ENCODE data around the gene PLA1A.

PLA1A gene

GRCh38 chr3:119609301-119609700 is 11.6 kb downstream of the PLA1A start:
- no peak for DNase-seq

- no peak for DNase-seq
These were observed 14.0 kb downstream of the PLA1A start for GRCh38 chr3:119611664-119612063.

- no peak for DNase-seq
These were observed 15.5 kb downstream of the PLA1A start for GRCh38 chr3:119613201-119613600.

- DNase-seq, result no peak
These were observed 16.2 kb downstream of the PLA1A start for GRCh38 chr3:119613872-119614271.

GRCh38 chr3:119616056-119616455 is 18.4 kb downstream of the PLA1A start:
- no peak for DNase-seq

GRCh38 chr3:119619094-119619493 is 21.4 kb downstream of the PLA1A start:
- DNase-seq, result no peak

GRCh38 chr3:119620899-119621298 is 23.2 kb downstream of the PLA1A start:
- no peak for DNase-seq

- DNase-seq, result no peak
These were observed 26.5 kb downstream of the PLA1A start for GRCh38 chr3:119624002-119624720.

GRCh38 chr3:119625451-119626153 is 27.9 kb downstream of the PLA1A start:
- no peak for DNase-seq

- no peak for DNase-seq
These were observed 28.5 kb downstream of the PLA1A start for GRCh38 chr3:119626196-119626595.

GRCh38 chr3:119627461-119627860 is 29.8 kb downstream of the PLA1A start:
- DNase-seq, result no peak

GRCh38 chr3:119628390-119628789 is 30.7 kb downstream of the PLA1A start:
- no peak for DNase-seq

- DNase-seq, result no peak
These were observed 31.2 kb downstream of the PLA1A start for GRCh38 chr3:119628816-119629445.

- no peak for DNase-seq
These were observed 32.6 kb downstream of the PLA1A start for GRCh38 chr3:119630128-119630879.

GRCh38 chr3:119630880-119631329 is 33.2 kb downstream of the PLA1A start:
- DNase-seq, result no peak

- no peak for DNase-seq
These were observed 33.8 kb downstream of the PLA1A start for GRCh38 chr3:119631516-119631915.

- DNase-seq, result no peak
These were observed 34.5 kb downstream of the PLA1A start for GRCh38 chr3:119632216-119632615.

- no peak for DNase-seq
These were observed 35.1 kb downstream of the PLA1A start for GRCh38 chr3:119632829-119633228.

- no peak for DNase-seq
These were observed 38.0 kb downstream of the PLA1A start for GRCh38 chr3:119635719-119636118.

GRCh38 chr3:119636249-119636648 is 38.6 kb downstream of the PLA1A start:
- DNase-seq, result no peak

- DNase-seq, result no peak
These were observed 39.4 kb downstream of the PLA1A start for GRCh38 chr3:119636891-119637611.

- DNase-seq, result no peak
These were observed 40.2 kb downstream of the PLA1A start for GRCh38 chr3:119637679-119638477.
